Activated T-helper 1 cell treated with Interleukin-2 at 50 U/mL for 16 hours (primary cell): Measurements from ENCODE around the gene SIGLEC1.

Experiments
- DNase-seq: peaks from one replicate; pipeline ENCODE4 v3.0.0-alpha.2; 2020; ENCODE audit warnings: low read depth

The SIGLEC1 gene

GRCh38 chr20:3712279-3712873 lies at the start of gene SIGLEC1:
Gene SIGLEC1 (minus strand): TSS chr20:3712600. CDS start chr20:3707128, 5,472 bp downstream.
- no peak for DNase-seq

- no peak for DNase-seq
These were observed 48.4 kb upstream of the SIGLEC1 start for GRCh38 chr20:3760655-3761348.

GRCh38 chr20:3759884-3760283 lies 47.5 kb upstream of the SIGLEC1 start:
- DNase-seq: no peak

GRCh38 chr20:3759316-3759823 lies 47.0 kb upstream of the SIGLEC1 start:
- no peak for DNase-seq

GRCh38 chr20:3758566-3758965 lies 46.2 kb upstream of the SIGLEC1 start:
- no peak for DNase-seq

- DNase-seq: no peak
These were observed 44.9 kb upstream of the SIGLEC1 start for GRCh38 chr20:3757268-3757667.

GRCh38 chr20:3755814-3756480 lies 43.5 kb upstream of the SIGLEC1 start:
- DNase-seq: no peak

GRCh38 chr20:3755269-3755668 lies 42.9 kb upstream of the SIGLEC1 start:
- DNase-seq: no peak

GRCh38 chr20:3754276-3754630 lies 41.9 kb upstream of the SIGLEC1 start:
- no peak for DNase-seq

GRCh38 chr20:3753501-3754275 lies 41.3 kb upstream of the SIGLEC1 start:
- no peak for DNase-seq

GRCh38 chr20:3753098-3753497 lies 40.7 kb upstream of the SIGLEC1 start:
- DNase-seq: peak; percentile 27

GRCh38 chr20:3752386-3752759 lies 40.0 kb upstream of the SIGLEC1 start:
- DNase-seq: no peak

- peak; percentile 21 for DNase-seq
These were observed 39.4 kb upstream of the SIGLEC1 start for GRCh38 chr20:3751675-3752385.

GRCh38 chr20:3751305-3751674 lies 38.9 kb upstream of the SIGLEC1 start:
- no peak for DNase-seq

GRCh38 chr20:3749689-3750531 lies 37.5 kb upstream of the SIGLEC1 start:
- no peak for DNase-seq

GRCh38 chr20:3749087-3749688 lies 36.8 kb upstream of the SIGLEC1 start:
- DNase-seq: no peak

GRCh38 chr20:3748073-3748472 lies 35.7 kb upstream of the SIGLEC1 start:
- DNase-seq: no peak

GRCh38 chr20:3747471-3747870 lies 35.1 kb upstream of the SIGLEC1 start:
- no peak for DNase-seq

GRCh38 chr20:3745686-3746173 lies 33.3 kb upstream of the SIGLEC1 start:
- no peak for DNase-seq
